ENCODE results near the gene ZFP90.

ZFP90 gene

DNA sequence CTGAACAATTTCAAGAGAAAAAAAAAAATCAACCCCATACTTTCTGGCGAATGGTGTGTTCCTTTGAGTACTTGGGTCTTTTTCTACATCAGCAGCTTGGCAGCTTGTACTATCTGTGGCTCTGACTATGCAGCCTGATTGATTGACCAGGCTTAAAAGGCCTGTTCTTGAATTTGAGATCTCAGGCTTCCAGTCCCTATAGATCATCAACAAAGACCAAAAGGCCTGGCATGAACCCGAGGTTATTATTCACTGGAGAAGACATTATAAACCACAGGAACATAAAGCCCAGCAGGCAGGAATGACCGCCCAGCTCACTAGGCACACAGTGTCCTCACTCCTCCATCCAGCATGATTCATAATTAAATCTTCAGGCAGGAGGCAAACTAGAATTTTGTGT lies 73.9 kb downstream of the ZFP90 start:
- DNase-seq (ENCODE audit: extremely low read depth, low read depth) = no peak
- TF ChIP-seq, protein P1, sequence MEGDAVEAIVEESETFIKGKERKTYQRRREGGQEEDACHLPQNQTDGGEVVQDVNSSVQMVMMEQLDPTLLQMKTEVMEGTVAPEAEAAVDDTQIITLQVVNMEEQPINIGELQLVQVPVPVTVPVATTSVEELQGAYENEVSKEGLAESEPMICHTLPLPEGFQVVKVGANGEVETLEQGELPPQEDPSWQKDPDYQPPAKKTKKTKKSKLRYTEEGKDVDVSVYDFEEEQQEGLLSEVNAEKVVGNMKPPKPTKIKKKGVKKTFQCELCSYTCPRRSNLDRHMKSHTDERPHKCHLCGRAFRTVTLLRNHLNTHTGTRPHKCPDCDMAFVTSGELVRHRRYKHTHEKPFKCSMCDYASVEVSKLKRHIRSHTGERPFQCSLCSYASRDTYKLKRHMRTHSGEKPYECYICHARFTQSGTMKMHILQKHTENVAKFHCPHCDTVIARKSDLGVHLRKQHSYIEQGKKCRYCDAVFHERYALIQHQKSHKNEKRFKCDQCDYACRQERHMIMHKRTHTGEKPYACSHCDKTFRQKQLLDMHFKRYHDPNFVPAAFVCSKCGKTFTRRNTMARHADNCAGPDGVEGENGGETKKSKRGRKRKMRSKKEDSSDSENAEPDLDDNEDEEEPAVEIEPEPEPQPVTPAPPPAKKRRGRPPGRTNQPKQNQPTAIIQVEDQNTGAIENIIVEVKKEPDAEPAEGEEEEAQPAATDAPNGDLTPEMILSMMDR (IDR thresholded peaks at IDR 0.05; ENCODE audit: low read depth, low read length) = no peak

DNA sequence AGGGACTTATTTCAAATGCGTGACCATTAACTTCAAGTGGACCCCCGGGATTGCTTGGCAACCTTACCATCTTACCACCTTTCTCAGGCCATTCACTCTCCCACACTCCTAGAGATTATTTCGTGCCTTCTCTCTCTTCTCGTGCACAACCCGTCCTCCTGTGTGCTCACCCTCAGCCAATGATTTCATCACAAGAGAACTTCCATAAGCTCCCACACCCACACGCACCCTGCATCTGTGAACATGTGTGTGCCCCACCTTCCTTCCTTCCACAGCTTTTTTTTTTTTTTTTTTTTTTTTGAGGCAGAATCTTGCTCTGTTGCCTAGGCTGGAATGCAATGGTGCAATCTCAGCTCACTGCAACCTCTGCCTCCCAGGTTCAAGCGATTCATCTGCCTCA lies 78.6 kb downstream of the ZFP90 start:
- TF ChIP-seq, protein P1 (IDR thresholded peaks at IDR 0.05; ENCODE audit: low read depth, low read length) = no peak
- DNase-seq (ENCODE audit: extremely low read depth, low read depth) = no peak
